T-helper 17 cell (primary cell): ENCODE data around the gene RALGAPA1. TPM values are rescaled to one million over a fixed set of nuclear protein-coding genes. Genes with fewer than 3 reads are reported as not detected.

Source experiments
- ATAC-seq: fragments of 150-1000 bp; cut with Tn5 transposase; 2 replicates; pipeline ENCODE4 v1.10.0; 2021; ENCODE audit warnings: mild to moderate bottlenecking, moderate library complexity
- DNase-seq, 3 donors: peaks; one replicate each; pipeline versions ENCODE4 v3.0.0 to v3.0.0-alpha.2; 2020 to 2021
- H3K9me3 ChIP-seq: one replicate; pipeline ENCODE4 v1.7.0; 2013; ENCODE audit warnings: low read length, mild to moderate bottlenecking; ENCODE audit not compliant: control insufficient read depth, poor library complexity, severe bottlenecking
- H3K27ac Mint-ChIP-seq: one replicate; pipeline ENCODE4 v1.8.0; 2022; ENCODE audit warnings: mild to moderate bottlenecking, moderate library complexity, mixed read lengths
- H3K27me3 Mint-ChIP-seq: one replicate; pipeline ENCODE4 v1.8.0; 2022; ENCODE audit warnings: mixed read lengths
- H3K36me3 Mint-ChIP-seq: one replicate; pipeline ENCODE4 v1.8.0; 2022; ENCODE audit warnings: low read depth, mixed read lengths
- H3K4me1 Mint-ChIP-seq: one replicate; pipeline ENCODE4 v1.8.0; 2022; ENCODE audit warnings: mild to moderate bottlenecking, mixed read lengths
- H3K4me3 Mint-ChIP-seq: one replicate; pipeline ENCODE4 v1.8.0; 2022; ENCODE audit warnings: mild to moderate bottlenecking, moderate library complexity, mixed read lengths
- total RNA-seq, 4 donors: library from RNA in 2 of 4; stranded (reverse) in 2 of 4; gene quantifications; one replicate each; pipeline ENCODE4 v1.2.3 and lab custom pipeline; 2022 to 2026

Gene RALGAPA1
- total RNA-seq, 2 donors from 2014 or later = 79.0 to 79.4 TPM

DNA sequence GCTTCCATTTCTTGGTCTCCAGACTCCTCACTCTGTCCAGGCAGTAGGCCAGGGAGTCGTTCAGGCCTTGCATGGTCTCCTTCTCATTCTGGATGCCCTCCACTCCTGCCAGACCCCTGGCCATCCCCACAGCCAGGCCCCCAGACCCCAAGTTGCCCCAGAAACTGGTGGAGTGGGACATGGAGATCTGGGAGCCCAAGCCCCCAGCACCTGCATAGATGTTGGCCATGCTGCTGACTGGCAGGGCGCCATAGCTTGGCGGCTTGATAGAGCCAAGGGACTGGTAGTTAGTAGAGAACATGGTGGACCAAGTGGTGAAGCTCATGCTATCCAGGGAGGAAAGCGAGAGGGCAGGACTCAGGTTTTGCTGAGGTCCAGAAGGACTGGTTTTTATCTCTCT is 296.3 kb downstream of the RALGAPA1 start:
- Mint-ChIP-seq H3K27me3 (peaks cover 28% of the 10 kb centered on the region), H3K36me3 (no peaks in the 10 kb centered on the region), H3K4me3 (no peak overlapping the region), H3K27ac (no peak overlapping the region), H3K4me1 (no peaks in the 10 kb centered on the region)
- H3K9me3 ChIP-seq = no peaks in the 10 kb centered on the region
- ATAC-seq = no peak
- no peak for DNase-seq

DNA sequence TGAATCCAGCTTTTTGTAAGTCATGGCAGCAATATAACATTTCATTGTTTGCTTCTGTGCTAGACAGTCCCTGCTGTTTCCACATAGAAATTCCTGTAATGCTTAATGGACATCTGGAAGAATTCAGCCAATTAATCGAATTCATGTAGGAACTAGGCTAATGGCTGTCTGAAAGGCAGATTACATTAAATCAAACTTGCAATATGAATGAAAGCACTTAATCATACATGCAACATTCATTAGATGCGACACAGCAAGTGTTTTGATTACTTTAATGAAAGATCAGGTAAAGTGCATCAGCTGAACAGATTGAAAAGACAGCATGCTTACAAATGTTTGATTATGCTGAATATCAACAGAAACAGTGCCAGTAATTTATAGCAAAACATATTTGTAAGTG is 299.2 kb downstream of the RALGAPA1 start:
- H3K9me3 ChIP-seq = no peaks in the 10 kb centered on the region
- Mint-ChIP-seq H3K27ac (no peak overlapping the region), H3K36me3 (no peaks in the 10 kb centered on the region), H3K27me3 (peaks cover 13% of the 10 kb centered on the region), H3K4me3 (no peak overlapping the region), H3K4me1 (peaks cover 6% of the 10 kb centered on the region)
- no peak for DNase-seq
- ATAC-seq = no peak

DNA sequence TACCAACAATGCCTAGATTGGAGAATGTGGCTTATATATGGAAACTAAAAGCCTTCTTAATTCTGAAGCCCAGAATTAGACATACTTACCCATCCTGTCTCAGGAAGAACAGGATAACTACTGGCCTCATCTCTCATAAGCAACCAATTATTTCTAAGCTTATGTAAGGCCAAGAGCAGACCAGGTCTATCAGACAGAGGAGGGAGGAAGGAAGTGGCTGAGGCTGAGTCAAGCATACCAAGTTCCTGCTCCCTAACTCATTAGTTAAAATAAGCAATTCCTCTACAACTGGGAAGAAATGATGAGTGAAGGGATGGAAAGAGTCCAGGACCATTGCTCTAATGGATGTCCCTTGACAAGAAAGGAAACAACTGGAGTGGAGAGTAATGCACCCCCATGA is 302.2 kb downstream of the RALGAPA1 start:
- H3K9me3 ChIP-seq = no peaks in the 10 kb centered on the region
- Mint-ChIP-seq H3K36me3 (no peaks in the 10 kb centered on the region), H3K4me3 (no peak overlapping the region), H3K27ac (no peak overlapping the region), H3K4me1 (peaks cover 6% of the 10 kb centered on the region), H3K27me3 (peaks cover 14% of the 10 kb centered on the region)
- no peak for ATAC-seq
- no peak for DNase-seq

DNA sequence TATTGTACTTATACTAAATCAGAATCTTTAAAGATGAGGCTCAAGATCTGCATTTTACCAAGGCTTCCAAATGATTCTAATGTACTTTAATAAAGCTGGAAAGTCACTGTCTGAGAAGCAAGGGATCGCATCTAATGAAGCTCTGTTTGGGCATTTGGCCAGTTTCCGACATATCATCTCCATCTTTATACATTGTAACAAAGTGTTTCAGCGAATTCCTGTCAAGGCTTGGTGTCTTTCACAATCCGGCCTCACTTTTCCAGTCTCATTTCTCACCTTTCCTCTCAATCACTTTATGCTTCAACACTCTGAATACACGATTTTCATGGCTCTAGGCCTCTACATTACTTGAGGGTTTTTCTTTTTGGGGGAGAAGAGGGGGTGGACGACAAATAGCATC is 302.6 kb downstream of the RALGAPA1 start:
- peaks cover 19% of the 10 kb centered on the region for H3K27me3 Mint-ChIP-seq
- no peak for DNase-seq
- H3K9me3 ChIP-seq = no peaks in the 10 kb centered on the region
- peaks cover 6% of the 10 kb centered on the region for H3K4me1 Mint-ChIP-seq
- H3K36me3 Mint-ChIP-seq = no peaks in the 10 kb centered on the region
- no peak overlapping the region for H3K4me3 Mint-ChIP-seq
- ATAC-seq = no peak
- no peak overlapping the region for H3K27ac Mint-ChIP-seq

DNA sequence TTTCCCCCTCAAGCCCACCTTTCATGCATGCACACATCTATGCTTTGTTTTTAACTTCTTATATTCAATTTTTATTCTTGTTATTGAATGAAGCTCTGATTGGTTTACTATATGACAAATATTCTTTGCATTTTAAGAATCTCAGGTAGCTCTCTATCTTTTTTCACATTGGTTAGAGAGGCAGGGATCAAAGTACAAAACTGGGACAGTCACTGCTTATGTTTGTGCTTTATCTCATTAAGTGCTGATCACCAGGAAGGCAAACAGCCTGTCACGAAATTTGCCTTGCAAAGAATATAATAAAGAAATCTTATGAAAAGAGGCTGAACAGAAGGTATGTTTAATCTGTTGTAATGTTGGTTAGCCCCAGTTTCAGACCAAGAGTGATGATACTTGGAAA is 304.8 kb downstream of the RALGAPA1 start:
- H3K27ac Mint-ChIP-seq = no peak overlapping the region
- H3K4me3 Mint-ChIP-seq = no peak overlapping the region
- H3K27me3 Mint-ChIP-seq = peaks cover 23% of the 10 kb centered on the region
- H3K4me1 Mint-ChIP-seq = peaks cover 6% of the 10 kb centered on the region
- no peak for DNase-seq
- H3K36me3 Mint-ChIP-seq = no peaks in the 10 kb centered on the region
- ATAC-seq = no peak
- H3K9me3 ChIP-seq = no peaks in the 10 kb centered on the region

DNA sequence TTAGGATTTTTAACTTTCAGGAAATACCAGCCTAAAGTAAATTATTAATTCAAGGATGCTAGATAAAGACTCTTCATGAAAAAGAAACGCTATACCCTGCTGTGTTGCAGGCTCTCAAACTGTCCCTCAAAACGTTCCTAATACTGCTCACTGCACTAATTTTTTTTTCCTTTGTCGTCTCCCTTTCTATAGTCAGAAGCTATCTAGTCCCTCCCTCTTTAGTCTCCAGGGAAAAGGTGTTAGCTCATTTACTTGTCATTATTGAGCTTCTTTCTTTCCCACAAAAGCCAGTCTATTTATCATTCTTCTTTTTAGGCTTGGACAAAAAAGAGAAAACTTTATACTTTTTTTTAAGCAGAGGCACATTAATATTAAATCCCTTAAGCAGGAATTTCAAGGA is 305.4 kb downstream of the RALGAPA1 start:
- ATAC-seq = no peak
- peaks cover 22% of the 10 kb centered on the region for H3K27me3 Mint-ChIP-seq
- no peaks in the 10 kb centered on the region for H3K9me3 ChIP-seq
- no peak overlapping the region for H3K4me3 Mint-ChIP-seq
- DNase-seq = no peak
- H3K4me1 Mint-ChIP-seq = peaks cover 6% of the 10 kb centered on the region
- no peaks in the 10 kb centered on the region for H3K36me3 Mint-ChIP-seq
- no peak overlapping the region for H3K27ac Mint-ChIP-seq

GRCh38 chr14:35499180-35499579 is 309.9 kb downstream of the RALGAPA1 start:
- no peaks in the 10 kb centered on the region for H3K4me1 Mint-ChIP-seq
- H3K27me3 Mint-ChIP-seq = peaks cover 46% of the 10 kb centered on the region
- DNase-seq (no peak), ATAC-seq (no peak)
- no peaks in the 10 kb centered on the region for H3K9me3 ChIP-seq
- no peak overlapping the region for H3K4me3 Mint-ChIP-seq
- H3K27ac Mint-ChIP-seq = no peak overlapping the region
- H3K36me3 Mint-ChIP-seq = peaks cover 4% of the 10 kb centered on the region

GRCh38 chr14:35495278-35495677 is 313.8 kb downstream of the RALGAPA1 start:
- Mint-ChIP-seq H3K36me3 (peaks cover 4% of the 10 kb centered on the region), H3K27ac (no peak overlapping the region), H3K27me3 (peaks cover 39% of the 10 kb centered on the region), H3K4me3 (no peak overlapping the region), H3K4me1 (no peaks in the 10 kb centered on the region)
- ATAC-seq (no peak), DNase-seq (no peak)
- no peaks in the 10 kb centered on the region for H3K9me3 ChIP-seq

GRCh38 chr14:35492569-35493014 is 316.5 kb downstream of the RALGAPA1 start:
- H3K27ac Mint-ChIP-seq = no peak overlapping the region
- peaks cover 26% of the 10 kb centered on the region for H3K27me3 Mint-ChIP-seq
- H3K36me3 Mint-ChIP-seq = peaks cover 2% of the 10 kb centered on the region
- ATAC-seq = no peak
- no peak for DNase-seq
- no peaks in the 10 kb centered on the region for H3K4me1 Mint-ChIP-seq
- no peaks in the 10 kb centered on the region for H3K9me3 ChIP-seq
- H3K4me3 Mint-ChIP-seq = no peak overlapping the region

Other genes starting within 250 kb of the RALGAPA1 start
- gene BRMS1L, start 17.0 kb upstream of the RALGAPA1 start, total RNA-seq = 10 to 100 TPM in 1 of 2 donors, 1 to 10 TPM in 1; 5.3 to 15.4 TPM